Hematopoietic multipotent progenitor cell treated with erythropoietin and hydrocortisone succinate and interleukin-3 and kit ligand, for 17 days (in vitro differentiated cells): ENCODE data around the gene ZSCAN2.

Source experiments
- DNase-seq: peaks from one replicate; pipeline ENCODE4 v3.0.0-alpha.2; 2015; ENCODE audit warnings: low spot score

The ZSCAN2 gene

DNA sequence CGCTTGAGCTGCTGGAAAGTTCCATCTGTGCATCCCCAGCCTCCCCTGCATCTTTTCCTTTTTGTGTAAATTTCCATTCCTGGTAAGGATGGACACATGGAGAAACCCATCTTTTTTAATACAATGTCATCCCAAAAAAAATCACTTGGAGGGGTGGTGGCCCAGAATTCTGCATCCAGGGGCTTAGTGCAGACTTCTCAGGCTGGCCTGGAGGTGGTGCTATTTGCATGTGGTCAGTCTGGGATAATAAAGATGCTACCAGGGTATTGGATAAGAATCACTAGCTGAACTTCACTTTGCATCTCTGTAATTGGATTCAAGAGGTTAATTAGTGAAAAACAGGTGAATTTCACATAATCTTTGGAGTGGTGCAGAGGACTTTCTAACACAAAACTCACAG lies 1.8 kb upstream of the ZSCAN2 start:
- peak; percentile 65 for DNase-seq

- no peak for DNase-seq
Observed at GRCh38 chr15:84599906-84600305, 903 bp upstream of the ZSCAN2 start.

- peak; percentile 67 for DNase-seq
Observed at GRCh38 chr15:84600331-84600686, 500 bp upstream of the ZSCAN2 start.

- DNase-seq = no peak
Observed at GRCh38 chr15:84601555-84601838, 688 bp downstream of the ZSCAN2 start.

- no peak for DNase-seq
Observed at GRCh38 chr15:84603630-84604379, 3.0 kb downstream of the ZSCAN2 start.

DNA sequence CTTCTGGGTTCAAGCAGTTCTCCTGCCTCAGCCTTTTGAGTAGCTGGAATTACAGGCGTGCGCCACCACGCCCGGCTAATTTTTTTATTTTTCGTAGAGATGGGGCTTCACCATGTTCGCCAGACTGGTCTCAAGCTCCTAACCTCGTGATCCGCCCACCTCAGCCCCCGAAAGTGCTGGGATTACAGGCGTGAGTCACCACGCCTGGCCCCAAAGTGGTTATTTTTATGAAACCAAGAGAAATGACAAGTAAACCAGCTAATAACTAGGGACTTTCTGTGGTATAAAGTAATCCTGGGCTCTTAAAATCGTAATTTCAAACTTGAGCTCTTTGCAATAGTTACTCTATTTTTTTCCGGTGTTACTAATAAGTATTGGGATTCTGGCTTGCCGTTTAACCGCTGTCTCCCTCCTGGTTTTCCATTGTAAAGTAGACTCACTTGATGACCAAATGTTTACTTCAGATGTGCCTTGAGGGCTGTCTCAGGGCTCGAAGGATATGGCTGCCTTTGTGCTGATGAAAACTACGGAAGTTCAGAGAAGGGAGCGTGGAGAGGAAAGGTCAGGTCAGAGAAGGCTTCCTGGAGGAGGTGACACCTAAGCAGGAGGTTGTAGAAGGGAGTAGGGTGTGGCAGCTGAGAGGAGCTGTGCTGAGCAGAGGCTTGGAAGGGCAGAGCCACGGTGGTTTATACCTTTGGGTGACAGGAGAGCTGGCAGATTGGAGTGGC lies 4.2 kb downstream of the ZSCAN2 start:
- DNase-seq = no peak

- DNase-seq = no peak
Observed at GRCh38 chr15:84605554-84605882, 4.7 kb downstream of the ZSCAN2 start.

- no peak for DNase-seq
Observed at GRCh38 chr15:84606653-84607120, 5.9 kb downstream of the ZSCAN2 start.

DNA sequence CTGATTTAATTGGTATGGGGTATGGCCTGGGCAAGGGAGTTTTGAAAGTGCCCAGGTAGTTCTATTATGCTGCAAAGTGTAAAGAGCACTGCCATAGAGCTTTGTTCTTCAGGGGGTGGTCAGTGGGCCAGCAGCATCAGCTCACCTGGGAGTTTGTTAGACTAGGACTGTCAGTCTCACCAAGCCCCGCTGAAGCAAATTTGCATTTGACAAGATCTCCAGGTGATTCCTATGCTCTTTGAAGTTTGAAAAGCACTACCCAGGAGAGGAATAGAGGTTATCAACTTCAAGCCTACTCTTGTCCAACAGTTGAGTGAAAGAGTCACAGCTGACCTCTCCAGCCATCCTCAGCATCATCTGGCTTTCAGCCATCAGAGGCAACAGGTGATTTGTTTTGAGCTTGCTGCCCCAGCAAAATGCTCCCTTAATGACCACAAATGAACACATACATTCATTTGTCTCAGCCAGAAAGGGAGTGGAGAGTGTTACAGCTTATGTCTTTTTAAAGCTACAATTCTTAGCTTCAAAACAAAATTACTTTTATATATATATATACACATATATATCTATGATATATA lies 8.0 kb downstream of the ZSCAN2 start:
- DNase-seq = no peak

GRCh38 chr15:84609818-84610525 lies 9.2 kb downstream of the ZSCAN2 start:
- no peak for DNase-seq

- DNase-seq = no peak
Observed at GRCh38 chr15:84611631-84612030, 10.8 kb downstream of the ZSCAN2 start.

DNA sequence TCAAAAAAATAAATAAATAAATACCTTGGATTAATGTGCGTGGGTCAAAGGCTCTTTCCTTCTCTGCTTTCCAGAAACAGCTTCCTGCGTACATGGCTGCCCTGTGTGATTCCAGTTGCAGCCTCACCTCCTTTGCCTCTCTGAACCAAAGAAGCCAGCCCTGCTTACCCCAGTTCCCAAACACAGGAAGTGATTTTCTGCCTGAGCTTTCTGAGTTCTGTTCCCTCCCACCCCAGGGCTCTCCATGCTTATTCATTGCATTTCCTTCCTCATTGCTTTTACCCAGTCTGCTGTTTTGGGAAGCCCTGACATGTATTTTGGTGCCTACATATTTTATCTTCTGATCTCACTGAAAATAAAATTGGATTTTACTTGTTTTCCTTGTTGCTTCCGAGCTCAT lies 15.4 kb downstream of the ZSCAN2 start:
- no peak for DNase-seq

- no peak for DNase-seq
Observed at GRCh38 chr15:84620626-84621025, 19.8 kb downstream of the ZSCAN2 start.

- no peak for DNase-seq
Observed at GRCh38 chr15:84621358-84621979, 20.7 kb downstream of the ZSCAN2 start.

DNA sequence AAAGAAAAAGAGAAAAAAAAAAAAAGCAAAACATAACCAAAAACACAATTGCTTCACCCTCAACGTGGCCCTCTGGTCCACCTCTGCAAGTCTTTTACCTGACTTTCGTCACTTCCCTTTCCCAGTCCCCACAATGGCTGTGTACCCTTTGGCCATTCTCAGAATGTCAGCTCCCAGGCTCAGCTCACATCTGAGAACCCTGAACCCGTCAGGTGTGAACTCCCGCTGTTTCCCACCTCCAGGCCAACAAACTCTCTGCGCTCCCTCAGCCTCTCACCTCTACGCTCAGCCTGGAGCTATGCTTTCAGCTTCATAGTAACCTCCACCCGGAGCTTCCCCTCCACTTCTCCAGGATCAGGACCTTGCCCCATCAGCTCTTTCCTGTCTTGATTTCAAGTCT lies 23.6 kb downstream of the ZSCAN2 start:
- DNase-seq = no peak

DNA sequence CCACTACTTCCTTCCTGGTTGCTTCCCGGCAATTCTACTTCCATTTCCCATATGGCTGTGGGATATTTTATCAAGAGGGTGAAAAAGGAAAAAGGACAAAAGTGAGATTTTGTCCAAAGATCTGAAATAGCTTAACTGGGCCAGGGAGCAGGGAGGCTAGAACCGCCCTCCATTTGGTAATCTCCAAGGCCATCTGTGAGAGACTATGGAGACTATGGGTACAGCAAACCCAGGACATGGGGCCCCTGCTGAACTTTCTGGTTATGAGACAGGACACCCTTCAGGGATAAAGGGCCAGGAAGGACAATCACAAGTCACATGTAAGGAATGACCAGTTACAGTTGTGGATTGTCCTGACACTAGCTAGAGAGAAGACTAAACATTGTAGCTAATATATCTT lies 24.3 kb downstream of the ZSCAN2 start:
- no peak for DNase-seq

- no peak for DNase-seq
Observed at GRCh38 chr15:84629033-84629432, 28.2 kb downstream of the ZSCAN2 start.

- DNase-seq = no peak
Observed at GRCh38 chr15:84631706-84632272, 31.0 kb downstream of the ZSCAN2 start.

- DNase-seq = peak; percentile 71
Observed at GRCh38 chr15:84633311-84634227, 32.8 kb downstream of the ZSCAN2 start.

DNA sequence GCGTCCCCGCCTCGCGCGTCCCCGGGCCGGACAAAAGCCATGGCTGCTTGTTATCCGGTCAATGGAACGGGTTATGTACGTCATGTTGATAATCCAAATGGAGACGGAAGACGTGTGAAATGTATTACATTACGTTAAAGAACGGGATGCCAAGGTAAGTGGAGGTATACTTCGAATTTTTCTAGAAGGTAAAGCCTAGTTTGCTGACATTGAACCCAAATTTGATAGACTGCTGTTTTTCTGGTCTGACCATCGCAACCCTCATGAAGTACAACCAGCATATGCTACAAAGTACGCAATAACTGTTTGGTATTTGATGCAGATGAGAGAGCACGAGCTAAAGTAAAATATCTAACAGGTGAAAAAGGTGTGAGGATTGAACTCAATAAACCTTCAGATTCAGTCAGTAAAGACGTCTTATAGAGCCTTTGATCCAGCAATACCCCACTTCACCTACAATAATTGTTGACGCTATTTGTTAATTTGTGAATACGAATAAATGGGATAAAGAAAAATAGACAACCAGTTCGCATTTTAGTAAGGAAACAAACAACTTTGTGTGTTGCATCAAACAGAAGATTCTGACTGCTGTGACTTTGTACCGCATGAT lies 33.5 kb downstream of the ZSCAN2 start:
- no peak for DNase-seq

DNA sequence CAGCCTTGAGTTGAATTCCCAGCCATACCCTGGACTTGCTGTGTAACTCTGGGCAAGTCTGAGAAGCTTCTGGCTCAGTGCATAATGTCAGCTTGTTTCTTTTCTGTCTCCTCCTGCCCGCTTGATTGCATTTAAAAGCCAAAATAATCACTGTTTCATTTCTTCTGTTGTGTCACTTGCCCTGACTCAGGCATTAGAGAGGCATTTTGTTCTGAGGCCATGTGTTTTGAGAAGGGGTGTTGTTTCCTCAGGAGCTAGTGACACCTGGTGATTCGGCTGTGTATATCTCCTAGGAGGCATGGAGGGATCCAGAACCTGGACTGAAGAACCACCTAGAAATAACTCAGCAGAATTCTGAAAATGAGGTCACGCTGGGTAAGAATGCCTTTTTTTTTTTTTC lies 37.3 kb downstream of the ZSCAN2 start:
- DNase-seq = peak; percentile 56
